Measurements from ENCODE around the gene ZNF641.

- TF ChIP-seq CTCF (IDR thresholded peaks at IDR 0.05; ENCODE audit: low read depth, low read length, missing input control) (no peak), MAX (IDR thresholded peaks at IDR 0.05) (no peak), FOXA1 (IDR thresholded peaks at IDR 0.05) (no peak), GABPA (IDR thresholded peaks at IDR 0.05 in 1 of 2, conservative IDR thresholded peaks at IDR 0.05 in 1 of 2) (no peak), HNF4A (conservative IDR thresholded peaks at IDR 0.05) (no peak), NR2F2 (IDR thresholded peaks at IDR 0.05) (no peak)
Measured at GRCh38 chr12:48292040-48292439, 58.7 kb downstream of the ZNF641 start.

Measured in liver (tissue), 3 donors.